ENCODE results near the gene RDX. TPM values are rescaled to one million over a fixed set of nuclear protein-coding genes. Genes with fewer than 3 reads are reported as not detected.

RDX gene
- total RNA-seq, 1 experiment from 2014 or later: 250 TPM

DNA sequence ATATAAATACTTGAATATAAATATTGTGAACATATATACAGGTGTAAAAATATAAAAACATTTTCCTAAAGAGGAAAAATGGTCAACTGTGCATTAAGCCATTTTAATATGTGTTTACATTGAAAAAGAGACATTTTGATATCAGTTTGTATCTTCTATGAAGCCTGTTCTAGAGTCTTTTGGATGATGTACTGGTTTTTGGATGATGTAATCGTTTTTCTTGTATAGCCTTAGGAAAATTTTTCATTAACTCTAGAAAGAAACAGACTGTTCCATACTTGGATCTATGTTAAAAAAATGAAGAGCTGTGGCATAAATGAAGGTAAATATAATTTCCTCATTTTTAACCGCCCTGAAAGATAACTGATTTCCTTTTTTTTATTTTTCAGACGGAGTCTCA is 39.6 kb upstream of the RDX start:
- H3K4me1 ChIP-seq: peaks cover 35% of the 10 kb centered on the region
- peaks cover 11% of the 10 kb centered on the region for H3K9me3 ChIP-seq
- TF ChIP-seq, protein P1, sequence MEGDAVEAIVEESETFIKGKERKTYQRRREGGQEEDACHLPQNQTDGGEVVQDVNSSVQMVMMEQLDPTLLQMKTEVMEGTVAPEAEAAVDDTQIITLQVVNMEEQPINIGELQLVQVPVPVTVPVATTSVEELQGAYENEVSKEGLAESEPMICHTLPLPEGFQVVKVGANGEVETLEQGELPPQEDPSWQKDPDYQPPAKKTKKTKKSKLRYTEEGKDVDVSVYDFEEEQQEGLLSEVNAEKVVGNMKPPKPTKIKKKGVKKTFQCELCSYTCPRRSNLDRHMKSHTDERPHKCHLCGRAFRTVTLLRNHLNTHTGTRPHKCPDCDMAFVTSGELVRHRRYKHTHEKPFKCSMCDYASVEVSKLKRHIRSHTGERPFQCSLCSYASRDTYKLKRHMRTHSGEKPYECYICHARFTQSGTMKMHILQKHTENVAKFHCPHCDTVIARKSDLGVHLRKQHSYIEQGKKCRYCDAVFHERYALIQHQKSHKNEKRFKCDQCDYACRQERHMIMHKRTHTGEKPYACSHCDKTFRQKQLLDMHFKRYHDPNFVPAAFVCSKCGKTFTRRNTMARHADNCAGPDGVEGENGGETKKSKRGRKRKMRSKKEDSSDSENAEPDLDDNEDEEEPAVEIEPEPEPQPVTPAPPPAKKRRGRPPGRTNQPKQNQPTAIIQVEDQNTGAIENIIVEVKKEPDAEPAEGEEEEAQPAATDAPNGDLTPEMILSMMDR (IDR thresholded peaks at IDR 0.05; ENCODE audit: insufficient read depth in 1 of 2, low read depth in 1 of 2, low read length in 1 of 2, severe bottlenecking in 1 of 2, unreplicated experiment in 1 of 2): no peak
- POLR2A ChIA-PET: no interaction called here
- no peak overlapping the region for H3K4me3 ChIP-seq (ENCODE audit: low read depth, low read length)
- CTCF ChIA-PET: no interaction called here
- Mint-ChIP-seq H3K27ac (ENCODE audit: unreplicated experiment) (no peak overlapping the region), H3K9me3 (ENCODE audit: unreplicated experiment) (peaks cover 12% of the 10 kb centered on the region), H3K4me1 (ENCODE audit: low read depth, unreplicated experiment) (peaks cover 27% of the 10 kb centered on the region), H3K36me3 (ENCODE audit: insufficient read depth, unreplicated experiment) (no peaks in the 10 kb centered on the region), H3K27me3 (ENCODE audit: insufficient read depth, unreplicated experiment) (no peaks in the 10 kb centered on the region), H3K4me3 (ENCODE audit: unreplicated experiment) (no peak overlapping the region)
- no peak for DNase-seq
- BruUV-seq (replicated peaks): no TSS peak
- intact Hi-C loops (cut with micrococcal nuclease; ENCODE audit: unreplicated experiment): loop anchor here (2.0 kb wide), 1 partner anchor 17 kb away; no protein-coding TSS in a partner anchor
- H3K36me3 ChIP-seq (ENCODE audit: control insufficient read depth, insufficient read depth, low read length): no peaks in the 10 kb centered on the region; the same call in 1 of the 2 replicates
- H3K27me3 ChIP-seq (replicated peaks; ENCODE audit: control insufficient read depth, insufficient read depth, low read length): no peaks in the 10 kb centered on the region

DNA sequence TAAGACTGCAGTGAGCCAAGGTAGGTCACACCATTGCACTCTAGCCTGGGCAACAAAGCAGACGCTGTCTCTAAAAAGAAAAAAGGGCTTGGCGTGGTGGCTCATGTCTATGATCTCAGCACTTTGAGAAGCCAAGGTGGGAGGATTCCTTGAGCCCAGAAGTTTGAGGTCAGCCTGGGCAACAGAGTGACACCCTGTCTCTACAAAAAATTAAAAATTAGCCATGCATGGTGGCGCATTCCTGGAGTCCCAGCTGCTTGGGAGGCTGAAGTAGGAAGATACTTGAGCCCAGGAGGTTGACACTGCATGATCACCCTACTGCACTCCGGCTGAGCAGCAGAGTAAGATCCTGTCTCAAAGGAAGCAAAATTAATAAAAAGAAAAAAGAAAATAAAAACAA is 38.9 kb upstream of the RDX start:
- Histone ChIP-seq H3K9me3 (peaks cover 16% of the 10 kb centered on the region), H3K27me3 (replicated peaks; ENCODE audit: control insufficient read depth, insufficient read depth, low read length) (no peaks in the 10 kb centered on the region), H3K4me1 (peaks cover 35% of the 10 kb centered on the region), H3K4me3 (ENCODE audit: low read depth, low read length) (no peak overlapping the region), H3K36me3 (ENCODE audit: control insufficient read depth, insufficient read depth, low read length) (no peaks in the 10 kb centered on the region; the same call in 1 of the 2 replicates)
- ChIA-PET CTCF (no interaction called here), POLR2A (no interaction called here)
- no peaks in the 10 kb centered on the region for H3K27me3 Mint-ChIP-seq (ENCODE audit: insufficient read depth, unreplicated experiment)
- H3K4me3 Mint-ChIP-seq (ENCODE audit: unreplicated experiment): no peak overlapping the region
- no peak for DNase-seq
- intact Hi-C loops (cut with micrococcal nuclease; ENCODE audit: unreplicated experiment): no loop called here
- H3K27ac Mint-ChIP-seq (ENCODE audit: unreplicated experiment): no peak overlapping the region
- H3K4me1 Mint-ChIP-seq (ENCODE audit: low read depth, unreplicated experiment): peaks cover 27% of the 10 kb centered on the region
- TF ChIP-seq, protein P1 (IDR thresholded peaks at IDR 0.05; ENCODE audit: insufficient read depth in 1 of 2, low read depth in 1 of 2, low read length in 1 of 2, severe bottlenecking in 1 of 2, unreplicated experiment in 1 of 2): no peak
- H3K9me3 Mint-ChIP-seq (ENCODE audit: unreplicated experiment): peaks cover 12% of the 10 kb centered on the region
- H3K36me3 Mint-ChIP-seq (ENCODE audit: insufficient read depth, unreplicated experiment): no peaks in the 10 kb centered on the region
- BruUV-seq (replicated peaks): no TSS peak

DNA sequence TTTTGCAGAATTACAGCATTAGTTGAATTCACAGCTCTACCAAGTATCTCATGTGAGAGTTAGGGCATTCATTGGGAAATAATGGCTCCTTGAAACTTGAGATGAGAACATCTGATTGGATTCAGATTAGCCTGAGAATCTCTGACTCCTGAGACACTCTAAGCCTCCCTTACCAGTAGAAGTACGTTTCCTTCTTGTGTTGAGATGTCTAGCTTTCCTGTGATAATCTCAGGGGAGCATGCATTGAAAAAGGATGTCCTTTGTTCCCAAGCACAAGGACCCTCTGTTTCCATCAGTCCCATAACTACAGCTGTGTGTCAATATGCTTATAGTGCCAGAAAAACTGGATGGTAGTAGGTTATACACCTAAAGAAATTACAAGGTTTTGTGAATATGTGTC is 35.2 kb upstream of the RDX start:
- no peak for DNase-seq
- Mint-ChIP-seq H3K27me3 (ENCODE audit: insufficient read depth, unreplicated experiment) (no peaks in the 10 kb centered on the region), H3K4me1 (ENCODE audit: low read depth, unreplicated experiment) (peaks cover 13% of the 10 kb centered on the region), H3K27ac (ENCODE audit: unreplicated experiment) (no peak overlapping the region), H3K36me3 (ENCODE audit: insufficient read depth, unreplicated experiment) (no peaks in the 10 kb centered on the region), H3K9me3 (ENCODE audit: unreplicated experiment) (peaks cover 12% of the 10 kb centered on the region), H3K4me3 (ENCODE audit: unreplicated experiment) (no peak overlapping the region)
- no TSS peak for BruUV-seq (replicated peaks)
- intact Hi-C loops (cut with micrococcal nuclease; ENCODE audit: unreplicated experiment): no loop called here
- TF ChIP-seq, protein P1 (IDR thresholded peaks at IDR 0.05; ENCODE audit: insufficient read depth in 1 of 2, low read depth in 1 of 2, low read length in 1 of 2, severe bottlenecking in 1 of 2, unreplicated experiment in 1 of 2): no peak
- H3K4me1 ChIP-seq: peaks cover 10% of the 10 kb centered on the region; the same call in 1 of the 2 replicates
- ChIA-PET CTCF (no interaction called here), POLR2A (no interaction called here)
- H3K27me3 ChIP-seq (replicated peaks; ENCODE audit: control insufficient read depth, insufficient read depth, low read length): no peaks in the 10 kb centered on the region
- H3K9me3 ChIP-seq: peaks cover 16% of the 10 kb centered on the region
- no peak overlapping the region for H3K4me3 ChIP-seq (ENCODE audit: low read depth, low read length)
- no peaks in the 10 kb centered on the region; the same call in 1 of the 2 replicates for H3K36me3 ChIP-seq (ENCODE audit: control insufficient read depth, insufficient read depth, low read length)
